NCI-H187 treated with DMSO at 0.1 percent for 48 hours (cell line): ENCODE results near the gene ALPG.

ENCODE experiments used
- DNase-seq: peaks from one replicate; lab custom pipeline; 2025; lab: John Stamatoyannopoulos, UW

ALPG gene

DNA sequence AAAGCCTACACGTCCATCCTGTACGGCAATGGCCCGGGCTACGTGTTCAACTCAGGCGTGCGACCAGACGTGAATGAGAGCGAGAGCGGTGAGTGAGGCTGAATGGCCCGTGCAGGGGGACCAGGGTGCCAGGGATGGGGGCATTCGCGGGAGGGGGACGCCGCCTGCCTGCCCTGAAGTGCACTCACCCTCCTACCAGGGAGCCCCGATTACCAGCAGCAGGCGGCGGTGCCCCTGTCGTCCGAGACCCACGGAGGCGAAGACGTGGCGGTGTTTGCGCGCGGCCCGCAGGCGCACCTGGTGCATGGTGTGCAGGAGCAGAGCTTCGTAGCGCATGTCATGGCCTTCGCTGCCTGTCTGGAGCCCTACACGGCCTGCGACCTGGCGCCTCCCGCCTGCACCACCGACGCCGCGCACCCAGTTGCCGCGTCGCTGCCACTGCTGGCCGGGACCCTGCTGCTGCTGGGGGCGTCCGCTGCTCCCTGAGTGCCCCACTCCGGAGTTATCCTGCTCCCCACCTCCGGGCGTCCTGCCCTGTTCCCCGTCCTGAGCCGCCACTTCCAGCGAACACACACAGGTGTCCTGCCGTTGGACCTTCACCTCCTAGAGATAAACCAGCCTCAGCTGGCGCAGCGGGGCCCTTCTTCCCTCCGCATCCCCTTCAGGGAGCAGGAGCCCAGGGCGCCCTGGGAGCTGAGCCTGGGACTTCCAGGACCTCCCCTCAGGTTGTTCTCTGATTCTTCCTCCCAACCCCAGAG, 52.2 kb downstream of the ALPG start:
- DNase-seq, result no peak

DNA sequence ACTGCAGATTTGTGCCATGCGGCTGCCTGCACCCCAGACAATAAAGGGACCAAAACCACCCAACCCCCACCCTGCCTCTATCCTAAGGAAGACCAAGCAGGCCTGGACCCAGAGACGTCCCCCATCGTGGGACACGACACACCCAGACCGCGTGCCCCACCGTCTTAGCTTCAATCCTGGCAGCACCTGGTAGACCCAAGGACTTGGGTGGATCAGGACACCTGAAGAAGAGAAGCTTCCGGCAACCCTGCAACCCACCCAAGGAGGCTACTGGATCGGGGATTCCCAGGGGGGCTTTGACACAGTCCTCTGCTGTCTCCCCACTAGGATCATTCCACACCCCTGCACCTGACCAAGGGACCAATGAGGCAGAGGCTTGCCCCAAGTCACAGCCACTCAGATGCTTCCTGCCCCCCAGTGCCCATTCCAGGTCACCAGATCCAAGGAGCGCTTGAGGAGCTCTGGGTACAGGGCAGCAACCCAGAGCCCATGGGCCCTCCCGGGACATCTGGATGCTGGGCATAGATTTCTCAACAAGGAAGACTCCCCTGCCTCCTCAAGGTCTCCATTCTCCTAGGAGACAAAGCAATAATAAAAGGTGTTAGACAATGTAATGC, 52.9 kb downstream of the ALPG start:
- no peak for DNase-seq

DNA sequence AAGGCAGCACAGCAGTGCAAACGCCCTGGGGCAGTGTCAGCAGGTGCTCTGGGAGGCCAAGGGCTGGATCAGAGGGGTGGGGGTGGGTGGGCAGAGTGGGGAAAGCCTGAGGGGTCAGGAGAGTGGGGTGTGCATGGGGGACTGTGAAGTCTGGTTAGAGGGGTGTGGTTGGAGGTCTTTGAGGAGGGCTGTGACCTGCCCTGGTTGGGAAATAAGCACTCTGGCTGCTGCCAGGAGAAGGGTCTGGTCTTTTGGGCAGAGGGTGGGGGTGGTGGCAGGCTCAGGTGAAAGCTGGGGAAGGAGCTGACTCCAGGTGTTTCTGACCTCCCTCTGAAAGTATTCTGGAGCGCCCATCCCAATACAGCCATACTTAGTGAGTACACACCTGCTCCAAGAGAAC, 53.5 kb downstream of the ALPG start:
- DNase-seq, result no peak
